Panc1 (cell line): ENCODE data around the gene CACNA1G.

Experiments used
- CTCF ChIP-seq: fragments of 450-650 bp; IDR thresholded peaks from 2 replicates; pipeline ENCODE4 v1.5.1; 2017; ENCODE audit warnings: mild to moderate bottlenecking
- POLR2AphosphoS5 ChIP-seq: IDR thresholded peaks from 2 replicates; pipeline ENCODE4 v1.6.1; 2012; ENCODE audit warnings: mild to moderate bottlenecking, low read depth, low read length, moderate library complexity
- REST ChIP-seq, 2 experiments: IDR thresholded peaks; 2 replicates each; pipeline ENCODE4 v1.6.1; 2011 to 2012; ENCODE audit warnings: low read depth in 2 of 2, control low read depth in 1 of 2, low read length in 1 of 2, mild to moderate bottlenecking in 1 of 2, moderate library complexity in 1 of 2; ENCODE audit not compliant: insufficient read depth in 1 of 2

DNA sequence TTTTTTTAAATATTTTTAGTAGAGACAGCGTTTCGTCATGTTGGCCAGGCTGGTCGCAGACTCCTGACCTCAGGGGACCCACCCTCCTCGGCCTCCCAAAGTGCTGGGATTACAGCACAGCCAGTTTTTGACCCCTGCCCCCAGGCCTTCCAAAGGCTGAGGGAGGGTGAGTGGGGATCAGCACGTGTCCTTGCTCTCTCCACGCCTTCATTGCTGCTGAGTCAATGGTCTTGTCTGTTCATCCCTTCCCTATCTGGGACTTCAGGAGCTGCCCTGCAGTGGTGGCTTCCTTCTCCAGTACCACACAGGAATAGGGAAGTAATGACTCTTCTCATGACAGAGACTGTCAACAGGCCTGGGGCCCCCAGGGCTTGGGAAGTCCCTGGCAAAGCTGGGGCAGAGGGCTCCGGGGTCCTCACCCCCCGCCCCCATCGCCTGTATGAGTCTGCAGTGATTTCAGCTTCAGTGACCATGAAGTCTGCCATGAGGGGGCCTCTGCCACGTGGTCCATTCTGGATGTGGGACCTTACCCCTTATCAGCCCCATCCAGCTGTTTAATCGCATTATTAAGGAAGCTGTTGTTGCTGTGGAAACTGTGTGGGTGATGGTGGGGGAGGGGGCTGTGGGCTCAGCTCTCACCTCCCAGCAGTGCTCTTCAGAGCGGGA, 80.3 kb downstream of the CACNA1G start:
- TF ChIP-seq CTCF (no peak), POLR2AphosphoS5 (no peak), REST (IDR thresholded peaks at IDR 0.05; ENCODE audit: insufficient read depth in 1 of 2, low read depth in 2 of 2, low read length in 1 of 2) (no peak)
